Transverse colon (tissue), 3 donors: Measurements from ENCODE around the gene LENG8.

Experiments used
- CTCF ChIP-seq, 5 experiments: fragments of 200-600 bp in 3 of 5; fragments of 450-650 bp in 2 of 5; sonication (generic) in 3 of 5; IDR thresholded peaks; 1 replicate in 2 of 5; 2 replicates in 3 of 5; pipeline ENCODE4 v1.5.1; 2016 to 2017; ENCODE audit warnings: antibody characterized with exemption in 5 of 5, inconsistent platforms in 3 of 5, mild to moderate bottlenecking in 2 of 5, moderate library complexity in 1 of 5
- POLR2A ChIP-seq: fragments of 450-650 bp; IDR thresholded peaks from one replicate; pipeline ENCODE4 v1.6.1; 2016; ENCODE audit warnings: antibody characterized with exemption, mild to moderate bottlenecking, moderate library complexity

- TF ChIP-seq CTCF (IDR thresholded peaks at IDR 0.05) = no peak
- no peak for TF ChIP-seq POLR2A
These were observed 5.2 kb downstream of the LENG8 start for GRCh38 chr19:54453921-54454780.
